Activated CD4-positive, CD25-positive, alpha-beta regulatory T cell treated with anti-CD3 and anti-CD28 coated beads, Interleukin-2, amount 50 U/mL, for 24 hours (primary cell): ENCODE results near the gene CNN2.

ENCODE experiments used
- ATAC-seq, 2 donors: fragments of 150-1000 bp; cut with Tn5 transposase; one replicate each; pipeline ENCODE4 v1.10.0; 2021; ENCODE audit warnings: mild to moderate bottlenecking in 1 of 2, moderate library complexity in 1 of 2

The CNN2 gene

GRCh38 chr19:1025960-1026782 lies at the start of gene CNN2:
TSS of gene CNN2 (plus strand) at chr19:1026608. CDS start at chr19:1026662, 54 bp downstream.
- ATAC-seq = peak; percentile 54 to 63

- no peak for ATAC-seq
These were observed 49.3 kb upstream of the CNN2 start for GRCh38 chr19:977058-977464.

- no peak for ATAC-seq
These were observed 47.1 kb upstream of the CNN2 start for GRCh38 chr19:979318-979741.

GRCh38 chr19:980133-980998 lies 46.0 kb upstream of the CNN2 start:
- ATAC-seq = no peak

GRCh38 chr19:982567-983170 lies 43.7 kb upstream of the CNN2 start:
- peak; percentile 83 to 84 for ATAC-seq

GRCh38 chr19:984165-984967 lies 42.0 kb upstream of the CNN2 start, which contains the start of gene WDR18:
TSS of gene WDR18 (plus strand) at chr19:984345. CDS start at chr19:984354, 9 bp downstream.
- peak; percentile 90 to 93 for ATAC-seq

- no peak for ATAC-seq
These were observed 40.3 kb upstream of the CNN2 start for GRCh38 chr19:986083-986482.

- ATAC-seq = no peak
These were observed 38.3 kb upstream of the CNN2 start for GRCh38 chr19:988081-988480.

GRCh38 chr19:988510-988909 lies 37.9 kb upstream of the CNN2 start:
- no peak for ATAC-seq

- no peak for ATAC-seq
These were observed 36.9 kb upstream of the CNN2 start for GRCh38 chr19:989381-990081.

GRCh38 chr19:990119-990571 lies 36.3 kb upstream of the CNN2 start:
- ATAC-seq = no peak

- no peak for ATAC-seq
These were observed 35.7 kb upstream of the CNN2 start for GRCh38 chr19:990746-991145.

- peak; percentile 47 to 52 for ATAC-seq
These were observed 35.1 kb upstream of the CNN2 start for GRCh38 chr19:991174-991931.

GRCh38 chr19:991932-992669 lies 34.3 kb upstream of the CNN2 start:
- ATAC-seq = no peak

GRCh38 chr19:992670-993055 lies 33.7 kb upstream of the CNN2 start:
- no peak for ATAC-seq

GRCh38 chr19:993361-993830 lies 33.0 kb upstream of the CNN2 start:
- no peak for ATAC-seq

- no peak for ATAC-seq
These were observed 32.5 kb upstream of the CNN2 start for GRCh38 chr19:993831-994393.

GRCh38 chr19:994516-994915 lies 31.9 kb upstream of the CNN2 start:
- no peak for ATAC-seq

GRCh38 chr19:995051-995827 lies 31.2 kb upstream of the CNN2 start:
- no peak for ATAC-seq
